ENCODE data around the gene SASH1. TPM values are rescaled to one million over a fixed set of nuclear protein-coding genes. Genes with fewer than 3 reads are reported as not detected.

SASH1 gene
- total RNA-seq, 1 experiment from 2014 or later = 27.4 TPM

GRCh38 chr6:148307405-148307804, 35.2 kb upstream of the SASH1 start:
- Mint-ChIP-seq H3K27ac (no peak overlapping the region), H3K4me3 (no peak overlapping the region), H3K4me1 (peaks cover 6% of the 10 kb centered on the region; the same call in 1 of the 2 replicates), H3K9me3 (no peaks in the 10 kb centered on the region), H3K36me3 (no peaks in the 10 kb centered on the region), H3K27me3 (ENCODE audit: low read depth) (no peaks in the 10 kb centered on the region)
- DNase-seq (ENCODE audit: low spot score) = no peak
- no peak for TF ChIP-seq GTF2I (CRISPR knock-in tag; conservative IDR thresholded peaks at IDR 0.05)
- TF ChIP-seq, protein P1, sequence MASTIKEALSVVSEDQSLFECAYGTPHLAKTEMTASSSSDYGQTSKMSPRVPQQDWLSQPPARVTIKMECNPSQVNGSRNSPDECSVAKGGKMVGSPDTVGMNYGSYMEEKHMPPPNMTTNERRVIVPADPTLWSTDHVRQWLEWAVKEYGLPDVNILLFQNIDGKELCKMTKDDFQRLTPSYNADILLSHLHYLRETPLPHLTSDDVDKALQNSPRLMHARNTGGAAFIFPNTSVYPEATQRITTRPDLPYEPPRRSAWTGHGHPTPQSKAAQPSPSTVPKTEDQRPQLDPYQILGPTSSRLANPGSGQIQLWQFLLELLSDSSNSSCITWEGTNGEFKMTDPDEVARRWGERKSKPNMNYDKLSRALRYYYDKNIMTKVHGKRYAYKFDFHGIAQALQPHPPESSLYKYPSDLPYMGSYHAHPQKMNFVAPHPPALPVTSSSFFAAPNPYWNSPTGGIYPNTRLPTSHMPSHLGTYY (CRISPR knock-in tag; IDR thresholded peaks at IDR 0.05) = no peak
- TF ChIP-seq JUN (CRISPR knock-in tag; IDR thresholded peaks at IDR 0.05) = no peak
- TF ChIP-seq, protein P2, sequence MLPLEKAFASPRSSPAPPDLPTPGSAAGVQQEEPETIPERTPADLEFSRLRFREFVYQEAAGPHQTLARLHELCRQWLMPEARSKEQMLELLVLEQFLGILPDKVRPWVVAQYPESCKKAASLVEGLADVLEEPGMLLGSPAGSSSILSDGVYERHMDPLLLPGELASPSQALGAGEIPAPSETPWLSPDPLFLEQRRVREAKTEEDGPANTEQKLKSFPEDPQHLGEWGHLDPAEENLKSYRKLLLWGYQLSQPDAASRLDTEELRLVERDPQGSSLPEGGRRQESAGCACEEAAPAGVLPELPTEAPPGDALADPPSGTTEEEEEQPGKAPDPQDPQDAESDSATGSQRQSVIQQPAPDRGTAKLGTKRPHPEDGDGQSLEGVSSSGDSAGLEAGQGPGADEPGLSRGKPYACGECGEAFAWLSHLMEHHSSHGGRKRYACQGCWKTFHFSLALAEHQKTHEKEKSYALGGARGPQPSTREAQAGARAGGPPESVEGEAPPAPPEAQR (CRISPR knock-in tag; IDR thresholded peaks at IDR 0.05) = no peak
- TF ChIP-seq AR (CRISPR knock-in tag; IDR thresholded peaks at IDR 0.05) = no peak
- no peak for TF ChIP-seq GRHL2 (CRISPR knock-in tag; IDR thresholded peaks at IDR 0.05; ENCODE audit: insufficient replicate concordance, severe bottlenecking)
- TF ChIP-seq, protein P3, sequence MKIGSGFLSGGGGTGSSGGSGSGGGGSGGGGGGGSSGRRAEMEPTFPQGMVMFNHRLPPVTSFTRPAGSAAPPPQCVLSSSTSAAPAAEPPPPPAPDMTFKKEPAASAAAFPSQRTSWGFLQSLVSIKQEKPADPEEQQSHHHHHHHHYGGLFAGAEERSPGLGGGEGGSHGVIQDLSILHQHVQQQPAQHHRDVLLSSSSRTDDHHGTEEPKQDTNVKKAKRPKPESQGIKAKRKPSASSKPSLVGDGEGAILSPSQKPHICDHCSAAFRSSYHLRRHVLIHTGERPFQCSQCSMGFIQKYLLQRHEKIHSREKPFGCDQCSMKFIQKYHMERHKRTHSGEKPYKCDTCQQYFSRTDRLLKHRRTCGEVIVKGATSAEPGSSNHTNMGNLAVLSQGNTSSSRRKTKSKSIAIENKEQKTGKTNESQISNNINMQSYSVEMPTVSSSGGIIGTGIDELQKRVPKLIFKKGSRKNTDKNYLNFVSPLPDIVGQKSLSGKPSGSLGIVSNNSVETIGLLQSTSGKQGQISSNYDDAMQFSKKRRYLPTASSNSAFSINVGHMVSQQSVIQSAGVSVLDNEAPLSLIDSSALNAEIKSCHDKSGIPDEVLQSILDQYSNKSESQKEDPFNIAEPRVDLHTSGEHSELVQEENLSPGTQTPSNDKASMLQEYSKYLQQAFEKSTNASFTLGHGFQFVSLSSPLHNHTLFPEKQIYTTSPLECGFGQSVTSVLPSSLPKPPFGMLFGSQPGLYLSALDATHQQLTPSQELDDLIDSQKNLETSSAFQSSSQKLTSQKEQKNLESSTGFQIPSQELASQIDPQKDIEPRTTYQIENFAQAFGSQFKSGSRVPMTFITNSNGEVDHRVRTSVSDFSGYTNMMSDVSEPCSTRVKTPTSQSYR (CRISPR knock-in tag; IDR thresholded peaks at IDR 0.05) = no peak
- no peak for TF ChIP-seq ETV6 (CRISPR knock-in tag; IDR thresholded peaks at IDR 0.05)
- TF ChIP-seq ELF4 (CRISPR knock-in tag; IDR thresholded peaks at IDR 0.05; ENCODE audit: low read depth) = no peak
- TF ChIP-seq NR3C1 (CRISPR knock-in tag; conservative IDR thresholded peaks at IDR 0.05; ENCODE audit: low read depth) = no peak
- TF ChIP-seq, protein P4, sequence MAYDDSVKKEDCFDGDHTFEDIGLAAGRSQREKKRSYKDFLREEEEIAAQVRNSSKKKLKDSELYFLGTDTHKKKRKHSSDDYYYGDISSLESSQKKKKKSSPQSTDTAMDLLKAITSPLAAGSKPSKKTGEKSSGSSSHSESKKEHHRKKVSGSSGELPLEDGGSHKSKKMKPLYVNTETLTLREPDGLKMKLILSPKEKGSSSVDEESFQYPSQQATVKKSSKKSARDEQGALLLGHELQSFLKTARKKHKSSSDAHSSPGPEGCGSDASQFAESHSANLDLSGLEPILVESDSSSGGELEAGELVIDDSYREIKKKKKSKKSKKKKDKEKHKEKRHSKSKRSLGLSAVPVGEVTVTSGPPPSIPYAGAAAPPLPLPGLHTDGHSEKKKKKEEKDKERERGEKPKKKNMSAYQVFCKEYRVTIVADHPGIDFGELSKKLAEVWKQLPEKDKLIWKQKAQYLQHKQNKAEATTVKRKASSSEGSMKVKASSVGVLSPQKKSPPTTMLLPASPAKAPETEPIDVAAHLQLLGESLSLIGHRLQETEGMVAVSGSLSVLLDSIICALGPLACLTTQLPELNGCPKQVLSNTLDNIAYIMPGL (CRISPR knock-in tag; IDR thresholded peaks at IDR 0.05) = no peak
- TF ChIP-seq, protein P5, sequence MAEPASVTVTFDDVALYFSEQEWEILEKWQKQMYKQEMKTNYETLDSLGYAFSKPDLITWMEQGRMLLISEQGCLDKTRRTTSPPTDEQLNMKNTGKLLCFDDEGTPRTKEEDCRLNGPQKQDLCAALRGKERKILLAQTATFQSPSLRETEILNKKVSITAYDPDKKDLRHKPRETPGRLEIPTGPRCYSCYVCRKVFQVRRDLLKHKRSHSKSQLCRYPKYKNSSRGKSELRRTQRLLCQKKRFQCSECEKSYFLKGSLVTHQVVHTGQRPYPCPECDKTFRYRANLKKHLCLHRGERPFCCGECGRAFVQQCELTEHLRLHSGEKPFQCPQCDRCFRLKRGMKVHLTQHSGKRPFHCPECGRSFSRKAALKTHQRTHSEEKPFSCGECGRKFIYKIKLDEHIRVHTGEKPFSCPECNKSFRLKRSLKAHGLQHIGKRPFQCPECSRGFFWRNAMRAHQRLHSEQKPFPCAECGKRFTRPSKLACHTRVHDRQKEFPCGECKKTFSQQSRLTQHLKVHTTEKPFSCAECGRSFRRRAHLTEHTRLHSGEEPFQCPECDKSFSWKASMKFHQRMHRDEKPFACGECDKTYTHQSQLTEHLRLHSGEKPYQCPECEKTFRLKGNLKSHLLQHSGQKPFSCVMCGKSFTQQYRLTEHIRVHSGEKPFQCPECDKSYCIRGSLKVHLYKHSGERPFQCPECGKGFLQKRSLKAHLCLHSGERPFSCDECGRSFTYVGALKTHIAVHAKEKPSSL (CRISPR knock-in tag; conservative IDR thresholded peaks at IDR 0.05) = no peak
- CTCF ChIA-PET = no interaction called here
- POLR2A ChIA-PET = no interaction called here
- ATAC-seq = no peak

DNA sequence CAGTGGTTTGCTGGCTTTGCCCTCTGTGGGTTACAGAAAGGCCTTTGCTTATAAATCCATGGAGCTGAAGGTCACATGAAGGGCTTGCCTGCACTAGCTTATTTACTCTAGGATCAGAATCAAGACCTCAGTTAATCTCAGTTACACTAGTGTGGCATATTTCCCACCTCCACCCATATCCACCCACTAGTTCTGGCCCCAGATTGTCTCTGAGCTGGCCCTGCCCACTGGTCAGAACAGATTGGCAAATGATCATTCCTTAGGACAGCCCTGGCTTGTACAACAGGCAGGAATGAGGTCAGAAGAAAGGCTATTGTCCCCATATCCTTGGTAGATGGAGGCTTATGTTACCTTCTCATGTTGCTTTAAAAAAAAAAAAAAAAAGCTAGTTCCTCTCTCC, 33.3 kb upstream of the SASH1 start:
- ATAC-seq (no peak), DNase-seq (ENCODE audit: low spot score) (no peak)
- POLR2A ChIA-PET = no interaction called here
- Mint-ChIP-seq H3K9me3 (no peaks in the 10 kb centered on the region), H3K27ac (no peak overlapping the region), H3K36me3 (no peaks in the 10 kb centered on the region), H3K4me1 (peaks cover 17% of the 10 kb centered on the region), H3K4me3 (no peak overlapping the region), H3K27me3 (ENCODE audit: low read depth) (no peaks in the 10 kb centered on the region)
- CTCF ChIA-PET = no interaction called here
- no peak for TF ChIP-seq ZBTB21 (CRISPR knock-in tag; IDR thresholded peaks at IDR 0.05; ENCODE audit: borderline replicate concordance)
- no peak for TF ChIP-seq RORB (CRISPR knock-in tag; IDR thresholded peaks at IDR 0.05)
- TF ChIP-seq GTF2I (CRISPR knock-in tag; conservative IDR thresholded peaks at IDR 0.05) = no peak
- no peak for TF ChIP-seq CBFB (CRISPR knock-in tag; IDR thresholded peaks at IDR 0.05; ENCODE audit: low read depth)
- TF ChIP-seq, protein P6, sequence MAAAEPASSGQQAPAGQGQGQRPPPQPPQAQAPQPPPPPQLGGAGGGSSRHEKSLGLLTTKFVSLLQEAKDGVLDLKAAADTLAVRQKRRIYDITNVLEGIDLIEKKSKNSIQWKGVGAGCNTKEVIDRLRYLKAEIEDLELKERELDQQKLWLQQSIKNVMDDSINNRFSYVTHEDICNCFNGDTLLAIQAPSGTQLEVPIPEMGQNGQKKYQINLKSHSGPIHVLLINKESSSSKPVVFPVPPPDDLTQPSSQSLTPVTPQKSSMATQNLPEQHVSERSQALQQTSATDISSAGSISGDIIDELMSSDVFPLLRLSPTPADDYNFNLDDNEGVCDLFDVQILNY (CRISPR knock-in tag; IDR thresholded peaks at IDR 0.05) = no peak
- TF ChIP-seq PRRX2 (CRISPR knock-in tag; IDR thresholded peaks at IDR 0.05) = no peak
- TF ChIP-seq, protein P4 (CRISPR knock-in tag; IDR thresholded peaks at IDR 0.05) = no peak
- TF ChIP-seq ZNF423 (CRISPR knock-in tag; IDR thresholded peaks at IDR 0.05) = no peak

Measured in WTC11 (cell line).